ENCODE data around the gene SOX8. TPM values are rescaled to one million over a fixed set of nuclear protein-coding genes. Genes with fewer than 3 reads are reported as not detected.

SOX8 gene
- total and polyA plus RNA-seq, 2 experiments from 2014 or later = 5.7 to 26.2 TPM

GRCh38 chr16:1028524-1029258 lies 47.1 kb downstream of the SOX8 start (continued):
- TF ChIP-seq REST (IDR thresholded peaks at IDR 0.05; ENCODE audit: unreplicated experiment) (no peak), CTCF (conservative IDR thresholded peaks at IDR 0.05; ENCODE audit: low read depth in 2 of 2) (no peak), EZH2 (IDR thresholded peaks at IDR 0.05; ENCODE audit: low read depth, unreplicated experiment) (no peak), JUNB (IDR thresholded peaks at IDR 0.05; ENCODE audit: unreplicated experiment) (no peak), ZNF331 (CRISPR knock-in tag; IDR thresholded peaks at IDR 0.05; ENCODE audit: low read depth) (no peak), ETS1 (IDR thresholded peaks at IDR 0.05) (no peak), CREB1 (CRISPR knock-in tag; IDR thresholded peaks at IDR 0.05; ENCODE audit: low read depth) (no peak), STAT1 (IDR thresholded peaks at IDR 0.05; ENCODE audit: unreplicated experiment) (no peak), ZNF114 (CRISPR knock-in tag; IDR thresholded peaks at IDR 0.05) (no peak)

- H3K27me3 ChIP-seq (ENCODE audit: insufficient read depth) = no peaks in the 10 kb centered on the region
- Mint-ChIP-seq H3K4me3 (no peak overlapping the region), H3K4me1 (no peaks in the 10 kb centered on the region), H3K27me3 (ENCODE audit: insufficient read depth, low read depth, poor library complexity) (peaks cover 7% of the 10 kb centered on the region), H3K9me3 (no peaks in the 10 kb centered on the region), H3K27ac (no peak overlapping the region), H3K36me3 (ENCODE audit: low read depth) (no peaks in the 10 kb centered on the region)
- H3K79me2 ChIP-seq (replicated peaks; ENCODE audit: insufficient read depth) = no peaks in the 10 kb centered on the region
- no peaks in the 10 kb centered on the region for H4K20me1 ChIP-seq (replicated peaks; ENCODE audit: insufficient read depth)
- H3F3A ChIP-seq (replicated peaks; ENCODE audit: low read depth) = no peaks in the 10 kb centered on the region
- ATAC-seq (no peak), DNase-seq (ENCODE audit: low spot score) (no peak)
- no peak overlapping the region for H2AFZ ChIP-seq
- H3K36me3 ChIP-seq (ENCODE audit: insufficient read depth) = no peaks in the 10 kb centered on the region
- no peak overlapping the region for H3K4me2 ChIP-seq
- H3K27ac ChIP-seq (ENCODE audit: low read depth) = no peak overlapping the region
- H3K4me3 ChIP-seq = no peak overlapping the region
- no peaks in the 10 kb centered on the region for H3K4me1 ChIP-seq (ENCODE audit: insufficient read depth)
- H3K9me2 ChIP-seq (ENCODE audit: insufficient read depth) = no peaks in the 10 kb centered on the region
- TF ChIP-seq CREB1 (CRISPR knock-in tag; IDR thresholded peaks at IDR 0.05; ENCODE audit: low read depth) (no peak), POLR2AphosphoS5 (IDR thresholded peaks at IDR 0.05; ENCODE audit: low read depth) (no peak), CTCF (conservative IDR thresholded peaks at IDR 0.05; ENCODE audit: low read depth in 2 of 2) (no peak), STAT1 (IDR thresholded peaks at IDR 0.05; ENCODE audit: unreplicated experiment) (no peak), REST (IDR thresholded peaks at IDR 0.05; ENCODE audit: unreplicated experiment) (no peak), ZNF331 (CRISPR knock-in tag; IDR thresholded peaks at IDR 0.05; ENCODE audit: low read depth) (no peak), EZH2 (IDR thresholded peaks at IDR 0.05; ENCODE audit: low read depth, unreplicated experiment) (no peak), NANOG (IDR thresholded peaks at IDR 0.05; ENCODE audit: borderline replicate concordance) (no peak)
These were observed 47.6 kb downstream of the SOX8 start for GRCh38 chr16:1029259-1029545.
